Heart left ventricle (tissue), 16 donors: Measurements from ENCODE around the gene CELSR3. TPM values are rescaled to one million over a fixed set of nuclear protein-coding genes. Genes with fewer than 3 reads are reported as not detected.

Experiments
- ATAC-seq, 4 donors: fragments of 200-7000 bp; cut with Tn5 transposase; one replicate each; pipeline ENCODE4 v1.9.1; 2020 to 2022; ENCODE audit warnings: moderate library complexity in 4 of 4, mild to moderate bottlenecking in 3 of 4, moderate number of reproducible peaks in 1 of 4
- DNase-seq, 5 donors: peaks; one replicate each; pipeline ENCODE4 v3.0.0-alpha.2; 2020
- H3K27ac ChIP-seq, 12 donors: fragments of 200-600 bp; sonication (generic) in 4 of 12; one replicate each; pipeline versions ENCODE4 v1.5.0 to v1.8.0; 2016 to 2022; ENCODE audit warnings: mild to moderate bottlenecking in 2 of 12
- H3K27me3 ChIP-seq, 9 donors: fragments of 200-600 bp; sonication (generic) in 2 of 9; one replicate each; pipeline versions ENCODE4 v1.5.1 to v1.8.0; 2016 to 2022; ENCODE audit warnings: mild to moderate bottlenecking in 3 of 9
- H3K36me3 ChIP-seq, 9 donors: fragments of 200-600 bp; sonication (generic) in 2 of 9; one replicate each; pipeline versions ENCODE4 v1.5.0 to v1.8.0; 2018 to 2022; ENCODE audit warnings: mild to moderate bottlenecking in 2 of 9
- H3K4me1 ChIP-seq, 12 donors: fragments of 200-600 bp; sonication (generic) in 4 of 12; one replicate each; pipeline versions ENCODE4 v1.5.0 to v1.8.0; 2016 to 2022; ENCODE audit warnings: mild to moderate bottlenecking in 3 of 12
- H3K4me3 ChIP-seq, 12 donors: fragments of 200-600 bp; sonication (generic) in 4 of 12; one replicate each; pipeline versions ENCODE4 v1.5.0 to v1.8.0; 2017 to 2022; ENCODE audit warnings: mild to moderate bottlenecking in 9 of 12, moderate library complexity in 4 of 12
- H3K9me3 ChIP-seq, 12 donors: fragments of 200-600 bp; sonication (generic) in 4 of 12; one replicate each; pipeline versions ENCODE4 v1.5.0 to v1.8.0; 2016 to 2022; ENCODE audit warnings: mild to moderate bottlenecking in 1 of 12
- CTCF ChIP-seq, 12 donors: fragments of 200-600 bp; sonication (generic) in 4 of 12; IDR thresholded peaks; one replicate each; pipeline versions ENCODE4 v1.5.0 to v1.8.0; 2018 to 2022; ENCODE audit warnings: antibody characterized with exemption in 12 of 12, mild to moderate bottlenecking in 5 of 12
- POLR2A ChIP-seq, 2 donors: fragments of 450-650 bp; IDR thresholded peaks; one replicate each; pipeline ENCODE4 v1.6.1; 2017; ENCODE audit warnings: antibody characterized with exemption in 2 of 2, mild to moderate bottlenecking in 2 of 2, moderate library complexity in 2 of 2
- WGBS, 4 donors: extraction: QIAGEN DNeasy Blood & Tissue Kit in 2 of 4; methylation state at CpG; one replicate each; pipeline versions ENCODE4 v1.1.5 to v1.1.7; 2013 to 2018; 5-methylcytosine and 5-hydroxymethylcytosine counted together
- intact Hi-C, 10 donors: fragments of 100-400 bp; cut with DNase I; formaldehyde crosslinking; loops; one replicate each; pipeline versions ENCODE4 v1.11.1 to v1.14.2; 2022
- long read RNA-seq, 3 donors: library from polyadenylated mRNA; unstranded; transcript quantifications; one replicate each; pipeline ENCODE4 v2.0.0, GENCODE V29; 2020 to 2021
- polyA plus RNA-seq, 2 donors: library from polyadenylated mRNA; stranded (reverse); fragments of 200-250 nt; gene quantifications; one replicate each; pipeline ENCODE4 v1.2.3, GENCODE V29; 2013
- total RNA-seq, 9 donors: library from RNA; depleted of rRNA in 2 of 9; stranded (reverse); fragments of >200 nt in 2 of 9; fragmentation: NEBNext Ultra II Directional in 3 of 9; extraction: Animal tissue kit (Norgen Biotek cat#: 25700) in 3 of 9; gene quantifications; one replicate each; pipeline versions ENCODE4 v1.1.0 to v1.2.4, GENCODE V29; 2016 to 2023
- donor health status: ischemic (EF 13 %, LVEDD 7.1; RV severe dilation, severe dysfunction).
- donor health status: healthy with polysubstance abuse.
- donor health status: DM: no; HTN: yes; CAD: no.
- donor health status: DM: no; HTN: no; CAD: no.
- donor health status: ischemic (EF 25% LVEDD 6.9; RV normal size, moderate dysfunction).
- donor health status: ischemic (EF 25% LVEDD 5.7; RV mildly dilated, moderate dysfunction).
- donor health status: healthy.
- donor health status: DM: yes; HTN: yes; CAD: no.
- donor health status: ischemic (EF 35%, LVEDD 5.7; RV mildly dilated, moderate dysfunction).
- donor health status: nonischemic (EF 11% LVEDD 7.7; RV severe dilation, severe dysfunction).
- donor health status: DM: yes; HTN: yes; CAD: no.
- donor health status: PGD.
- donor health status: ischemic (EF 29% LVEDD 5.4; RV normal size, mild dysfunction).
- donor health status: nonischemic (EF 23%, LVEDD 6.1; RV moderate dilation, normal function).

The CELSR3 gene
- total RNA-seq: under 1 TPM; 0.10 to 0.36 (median 0.19) TPM
- under 1 TPM; 0.18 to 0.23 TPM for polyA plus RNA-seq
- long read RNA-seq, donor 1: 0 reads
- long read RNA-seq, donor 2: 0 reads
- long read RNA-seq, donor 3: 0 reads

- TF ChIP-seq POLR2A (IDR thresholded peaks at IDR 0.05) (no peak), CTCF (IDR thresholded peaks at IDR 0.05) (no peak)
- Histone ChIP-seq H3K4me1 (peaks cover 0 to 33% (median 14%) of the 10 kb centered on the region in 12 donors), H3K36me3 (peaks cover 0 to 6% (median 0%) of the 10 kb centered on the region in 9 donors), H3K9me3 (no peaks in the 10 kb centered on the region), H3K27ac (peak within 1 kb of the TSS in 9 of 12 donors; percentile 42 to 89 (median 71)), H3K27me3 (peaks cover 0 to 33% (median 6%) of the 10 kb centered on the region in 9 donors), H3K4me3 (peak within 1 kb of the TSS; percentile 20 to 69 (median 58))
- peak; percentile 18 to 63 (median 49) for ATAC-seq
- DNase-seq: peak in 3 of 5 donors; percentile 37 to 73 (median 67)
- 1 to 2% (median 1%) methylated on average over 27 to 52 of the region's 52 CpGs for WGBS, 4 donors
- intact Hi-C loops: no loop called here
These were observed at the start of gene CELSR3 for GRCh38 chr3:48662753-48663488. TSS of gene CELSR3 (minus strand) at chr3:48662886. CDS start at chr3:48662634, 252 bp downstream.

GRCh38 chr3:48711727-48712126 is 49.0 kb upstream of the CELSR3 start:
- TF ChIP-seq CTCF (IDR thresholded peaks at IDR 0.05) (no peak), POLR2A (IDR thresholded peaks at IDR 0.05) (no peak)
- Histone ChIP-seq H3K27ac (no peak overlapping the region), H3K4me1 (peaks cover 0 to 78% (median 47%) of the 10 kb centered on the region in 12 donors), H3K4me3 (no peak overlapping the region), H3K36me3 (peaks cover 0 to 82% (median 67%) of the 10 kb centered on the region in 9 donors), H3K27me3 (no peaks in the 10 kb centered on the region), H3K9me3 (no peaks in the 10 kb centered on the region)
- ATAC-seq: no peak
- intact Hi-C loops: no loop called here
- DNase-seq: no peak
- WGBS, 4 donors: 89 to 96% (median 94%) methylated on average over 2 of the region's 2 CpGs

- no peak for DNase-seq
- Histone ChIP-seq H3K27ac (peak overlapping the region in 1 of 12 donors; percentile 2), H3K36me3 (peaks cover 0 to 92% (median 63%) of the 10 kb centered on the region in 9 donors), H3K27me3 (no peaks in the 10 kb centered on the region), H3K9me3 (no peaks in the 10 kb centered on the region), H3K4me1 (peaks cover 0 to 70% (median 28%) of the 10 kb centered on the region in 12 donors), H3K4me3 (no peak overlapping the region)
- TF ChIP-seq POLR2A (IDR thresholded peaks at IDR 0.05) (no peak), CTCF (IDR thresholded peaks at IDR 0.05) (no peak)
- WGBS, 4 donors: 67 to 79% (median 70%) methylated on average over 7 of the region's 7 CpGs
- intact Hi-C loops: no loop called here
- peak in 1 of 4 donors; percentile 25 for ATAC-seq
These were observed 46.4 kb upstream of the CELSR3 start for GRCh38 chr3:48709051-48709461.

- ATAC-seq: peak in 1 of 4 donors; percentile 24
- no peak overlapping the region for H3K4me3 ChIP-seq
- no peaks in the 10 kb centered on the region for H3K9me3 ChIP-seq
- intact Hi-C loops: no loop called here
- no peak for DNase-seq
- H3K27ac ChIP-seq: peak overlapping the region in 1 of 12 donors; percentile 2
- TF ChIP-seq POLR2A (IDR thresholded peaks at IDR 0.05): no peak
- TF ChIP-seq CTCF (IDR thresholded peaks at IDR 0.05): no peak
- peaks cover 0 to 87% (median 58%) of the 10 kb centered on the region in 9 donors for H3K36me3 ChIP-seq
- H3K27me3 ChIP-seq: no peaks in the 10 kb centered on the region
- H3K4me1 ChIP-seq: peaks cover 0 to 67% (median 25%) of the 10 kb centered on the region in 12 donors
- 35 to 69% (median 42%) methylated on average over 2 of the region's 2 CpGs for WGBS, 4 donors
These were observed 45.8 kb upstream of the CELSR3 start for GRCh38 chr3:48708481-48708889.
